B cell (primary cell): ENCODE results near the gene DKKL1. TPM values are rescaled to one million over a fixed set of nuclear protein-coding genes. Genes with fewer than 3 reads are reported as not detected.

Source experiments
- ATAC-seq: fragments of 200-7000 bp; cut with Tn5 transposase; one replicate; pipeline ENCODE4 v1.10.0; 2021; ENCODE audit warnings: low read depth, mild to moderate bottlenecking, moderate number of reproducible peaks, moderate library complexity
- CTCF ChIA-PET: fragments of 350-600 bp; sonication (Branson Sonifier 250); formaldehyde crosslinking; loops from one replicate; lab custom pipeline; 2021; ENCODE audit warnings: antibody characterized with exemption, inconsistent platforms; lab: Charles Lee
- POLR2A ChIA-PET: fragments of 350-600 bp; sonication (Branson Sonifier 250); formaldehyde crosslinking; loops from one replicate; lab custom pipeline; 2021; ENCODE audit warnings: antibody characterized with exemption; lab: Charles Lee
- DNase-seq: peaks from one replicate; pipeline ENCODE4 v3.0.0; 2013
- H2AFZ ChIP-seq: 2 replicates; pipeline ENCODE4 v1.6.1; 2012; ENCODE audit warnings: mild to moderate bottlenecking, low read depth, low read length; ENCODE audit not compliant: insufficient read depth, poor library complexity, severe bottlenecking
- H3K27ac ChIP-seq, 2 donors: 1 replicate in 1 of 2; 2 replicates in 1 of 2; pipeline ENCODE4 v1.5.1; 2012 to 2013; ENCODE audit warnings: low read length in 2 of 2, mild to moderate bottlenecking in 2 of 2, moderate library complexity in 1 of 2
- H3K27me3 ChIP-seq, 4 experiments: fragments of 200-600 bp in 1 of 4; sonication (generic) in 1 of 4; replicated peaks in 1 of 4; 1 replicate in 2 of 4; 2 replicates in 2 of 4; pipeline versions ENCODE4 v1.6.1 to v1.7.0; 2013 to 2016; ENCODE audit warnings: low read length in 3 of 4, mild to moderate bottlenecking in 2 of 4, mixed read lengths in 1 of 4, moderate library complexity in 1 of 4; ENCODE audit not compliant: insufficient read depth in 4 of 4, control insufficient read depth in 3 of 4; ENCODE audit errors: control extremely low read depth in 1 of 4
- H3K36me3 ChIP-seq, 2 experiments: replicated peaks in 1 of 2; 1 replicate in 1 of 2; 2 replicates in 1 of 2; pipeline versions ENCODE4 v1.6.1 to v1.7.1; 2013; ENCODE audit warnings: low read length in 1 of 2; ENCODE audit not compliant: insufficient read depth in 2 of 2, control insufficient read depth in 1 of 2; ENCODE audit errors: control extremely low read depth in 1 of 2, extremely low read depth in 1 of 2
- H3K4me1 ChIP-seq, 2 donors: fragments of 200-600 bp in 1 of 2; sonication (generic) in 1 of 2; 1 replicate in 1 of 2; 2 replicates in 1 of 2; pipeline versions ENCODE4 v1.5.1 to v1.6.1; 2013 to 2017; ENCODE audit warnings: low read length in 2 of 2; ENCODE audit not compliant: control insufficient read depth in 2 of 2, insufficient read depth in 2 of 2
- H3K4me2 ChIP-seq: replicated peaks from 2 replicates; pipeline ENCODE3; 2012; ENCODE audit warnings: mild to moderate bottlenecking, low read depth, low read length; ENCODE audit not compliant: poor library complexity, severe bottlenecking
- H3K4me3 ChIP-seq, 5 experiments: fragments of 200-600 bp in 1 of 5; sonication (generic) in 1 of 5; 1 replicate in 3 of 5; 2 replicates in 2 of 5; pipeline versions ENCODE4 v1.5.1 to v1.7.0; 2011 to 2016; ENCODE audit warnings: low read length in 4 of 5, mild to moderate bottlenecking in 4 of 5, low read depth in 2 of 5, control low read depth in 1 of 5, moderate library complexity in 1 of 5; ENCODE audit not compliant: insufficient read depth in 1 of 5; ENCODE audit errors: control extremely low read depth in 1 of 5, extremely low read depth in 1 of 5
- H3K79me2 ChIP-seq: fragments of 200-600 bp; sonication (generic); one replicate; pipeline ENCODE4 v1.6.0; 2016; ENCODE audit warnings: low read length; ENCODE audit not compliant: control insufficient read depth, insufficient read depth
- H3K9ac ChIP-seq: fragments of 200-600 bp; sonication (generic); 2 replicates; pipeline ENCODE4 v1.6.1; 2017; ENCODE audit warnings: mild to moderate bottlenecking, low read length, moderate library complexity
- H3K9me3 ChIP-seq, 3 donors: one replicate each; pipeline versions ENCODE4 v1.6.1 to v1.7.1; 2013; ENCODE audit warnings: low read length in 2 of 3; ENCODE audit not compliant: control insufficient read depth in 2 of 3, insufficient read depth in 1 of 3; ENCODE audit errors: control extremely low read depth in 1 of 3
- H4K20me1 ChIP-seq: 2 replicates; pipeline ENCODE4 v1.6.0; 2012; ENCODE audit warnings: mild to moderate bottlenecking, low read length; ENCODE audit not compliant: insufficient read depth, control insufficient read depth, poor library complexity, severe bottlenecking
- H3K27ac Mint-ChIP-seq: one replicate; pipeline ENCODE4 v1.8.0; 2021; ENCODE audit warnings: mixed read lengths
- H3K27me3 Mint-ChIP-seq: one replicate; pipeline ENCODE4 v1.8.0; 2021; ENCODE audit warnings: mixed read lengths
- H3K4me1 Mint-ChIP-seq: one replicate; pipeline ENCODE4 v1.8.0; 2021; ENCODE audit warnings: mixed read lengths
- H3K4me3 Mint-ChIP-seq: one replicate; pipeline ENCODE4 v1.8.0; 2021; ENCODE audit warnings: mixed read lengths
- H3K9me3 Mint-ChIP-seq: one replicate; pipeline ENCODE4 v1.8.0; 2022; ENCODE audit warnings: mixed read lengths; ENCODE audit not compliant: insufficient read depth
- EZH2 ChIP-seq: IDR thresholded peaks from 2 replicates; pipeline ENCODE4 v1.6.1; 2012; ENCODE audit warnings: borderline replicate concordance, low read depth, mild to moderate bottlenecking, moderate library complexity, low read length; ENCODE audit not compliant: insufficient read depth, poor library complexity, severe bottlenecking
- WGBS: methylation state at CpG from one replicate; pipeline ENCODE4 v1.1.5; 2013; ENCODE audit warnings: missing lambda C conversion rate; ENCODE audit not compliant: insufficient coverage; 5-methylcytosine and 5-hydroxymethylcytosine counted together
- intact Hi-C: fragments of 100-400 bp; cut with micrococcal nuclease; formaldehyde crosslinking; loops from one replicate; pipeline ENCODE4 v1.10.0; 2022
- polyA plus RNA-seq: library from polyadenylated mRNA; depleted of rRNA; stranded (reverse); fragments of >200 nt; gene quantifications from 2 replicates; pipeline ENCODE4 v1.2.3, GENCODE V29; 2012
- total RNA-seq, 2 donors: library from RNA; stranded (reverse); fragments of 120-200 nt in 1 of 2; gene quantifications; 1 replicate in 1 of 2; 2 replicates in 1 of 2; pipeline versions ENCODE4 v1.2.3 to v1.2.4, GENCODE V29; 2013 to 2022
- TF ChIP-seq, protein P1 (sequence below): fragments of 200-600 bp; IDR thresholded peaks from one replicate; pipeline ENCODE4 v1.8.0; 2022; ENCODE audit warnings: antibody characterized with exemption, mild to moderate bottlenecking

The DKKL1 gene
- total and polyA plus RNA-seq, 2 donors (not counting 1 experiment from before 2014, with no cell fraction given): 1.2 to 1.6 TPM

DNA sequence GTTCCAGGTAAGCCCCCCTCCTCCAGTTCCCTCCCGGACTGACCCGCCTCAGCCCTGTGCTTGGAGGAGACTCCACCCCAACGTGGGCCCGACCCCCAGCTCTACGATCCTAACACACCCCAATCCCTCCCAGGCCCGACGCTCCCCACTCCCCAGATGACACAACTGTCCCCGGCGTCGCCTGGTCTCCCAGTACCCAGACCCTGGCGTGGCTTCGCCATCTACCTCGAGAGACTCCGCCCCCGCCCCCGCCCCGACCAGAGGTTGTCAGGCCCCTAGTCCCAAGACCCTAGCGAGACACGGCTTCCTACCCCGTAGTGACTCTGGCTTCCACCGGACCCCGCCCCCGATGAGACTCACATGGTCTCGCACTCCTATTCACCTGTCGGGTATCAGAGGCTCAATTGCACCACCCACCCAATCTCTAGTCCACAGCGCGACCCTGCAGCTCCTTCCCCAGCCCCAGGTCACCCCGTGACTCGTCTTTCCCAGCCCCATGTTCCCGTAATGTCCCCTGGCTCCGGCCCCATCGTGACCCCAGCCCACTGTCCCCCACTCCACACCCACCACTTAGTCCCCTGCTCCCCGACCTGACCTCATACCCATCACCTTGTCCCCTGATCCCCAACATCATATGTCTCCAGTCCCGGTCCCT is 25.5 kb upstream of the DKKL1 start:
- Histone ChIP-seq H3K9ac (peak overlapping the region; percentile 89), H4K20me1 (peaks cover 47% of the 10 kb centered on the region), H3K4me1 (peaks cover 65 to 88% of the 10 kb centered on the region in 2 donors), H2AFZ (no peak overlapping the region), H3K4me3 (peak overlapping the region in 4 of 5 experiments; percentile 94 to 98 (median 98)), H3K36me3 (peaks cover 0 to 62% of the 10 kb centered on the region in 2 experiments), H3K27ac (peak overlapping the region; percentile 89 to 93), H3K79me2 (peaks cover 59% of the 10 kb centered on the region), H3K4me2 (peak overlapping the region; percentile 100), H3K9me3 (peaks cover 0 to 28% (median 15%) of the 10 kb centered on the region in 3 donors), H3K27me3 (no peaks in the 10 kb centered on the region)
- CTCF ChIA-PET: interaction anchor here (0.6 to 2.6 kb wide), 6 partner anchors 32 to 132 kb away, joined by 3 to 8 read pairs (median 4); no protein-coding TSS in a partner anchor
- TF ChIP-seq, protein P1, sequence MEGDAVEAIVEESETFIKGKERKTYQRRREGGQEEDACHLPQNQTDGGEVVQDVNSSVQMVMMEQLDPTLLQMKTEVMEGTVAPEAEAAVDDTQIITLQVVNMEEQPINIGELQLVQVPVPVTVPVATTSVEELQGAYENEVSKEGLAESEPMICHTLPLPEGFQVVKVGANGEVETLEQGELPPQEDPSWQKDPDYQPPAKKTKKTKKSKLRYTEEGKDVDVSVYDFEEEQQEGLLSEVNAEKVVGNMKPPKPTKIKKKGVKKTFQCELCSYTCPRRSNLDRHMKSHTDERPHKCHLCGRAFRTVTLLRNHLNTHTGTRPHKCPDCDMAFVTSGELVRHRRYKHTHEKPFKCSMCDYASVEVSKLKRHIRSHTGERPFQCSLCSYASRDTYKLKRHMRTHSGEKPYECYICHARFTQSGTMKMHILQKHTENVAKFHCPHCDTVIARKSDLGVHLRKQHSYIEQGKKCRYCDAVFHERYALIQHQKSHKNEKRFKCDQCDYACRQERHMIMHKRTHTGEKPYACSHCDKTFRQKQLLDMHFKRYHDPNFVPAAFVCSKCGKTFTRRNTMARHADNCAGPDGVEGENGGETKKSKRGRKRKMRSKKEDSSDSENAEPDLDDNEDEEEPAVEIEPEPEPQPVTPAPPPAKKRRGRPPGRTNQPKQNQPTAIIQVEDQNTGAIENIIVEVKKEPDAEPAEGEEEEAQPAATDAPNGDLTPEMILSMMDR: no peak
- TF ChIP-seq EZH2: no peak
- Mint-ChIP-seq H3K4me1 (peaks cover 78% of the 10 kb centered on the region), H3K4me3 (peak overlapping the region; percentile 100), H3K9me3 (no peaks in the 10 kb centered on the region), H3K27me3 (no peaks in the 10 kb centered on the region), H3K27ac (peak overlapping the region; percentile 88)
- POLR2A ChIA-PET: interaction anchor here (0.7 to 5.6 kb wide), 8 partner anchors 9 to 132 kb away, joined by 3 to 72 read pairs (median 4); no protein-coding TSS in a partner anchor
- ATAC-seq: no peak
- intact Hi-C loops: no loop called here
- DNase-seq: peak; percentile 23
- 92% methylated on average over 32 of the region's 34 CpGs for WGBS
